Fibroblast of skin of right biceps (primary cell): Measurements from ENCODE around the gene MEOX1.
A peak's percentile ranks its signal among the peaks of the same experiment; 100 is the strongest.

Experiments used
- DNase-seq: peaks from one replicate; pipeline ENCODE4 v3.0.0-alpha.2; 2013

Gene MEOX1

DNA sequence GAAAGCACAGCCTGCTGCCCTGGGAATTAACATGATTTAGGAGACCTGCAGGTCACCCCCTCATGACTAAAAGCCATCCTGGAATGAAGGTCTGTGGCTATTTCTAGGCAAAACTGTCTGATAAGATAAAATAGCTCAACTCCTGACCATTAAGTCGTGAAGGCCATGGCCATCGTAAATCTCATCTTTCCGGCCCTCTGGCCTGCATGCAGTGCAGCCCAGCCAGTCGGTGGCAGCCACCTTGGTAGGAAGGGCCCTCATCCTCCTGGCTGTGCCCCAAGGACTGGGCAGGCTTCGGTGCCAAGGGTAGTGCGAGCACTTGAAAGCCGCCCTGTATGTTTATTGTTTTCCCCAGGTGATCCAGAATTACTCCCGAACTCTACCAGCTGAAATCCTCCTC, 18.2 kb upstream of the MEOX1 start:
- no peak for DNase-seq

DNA sequence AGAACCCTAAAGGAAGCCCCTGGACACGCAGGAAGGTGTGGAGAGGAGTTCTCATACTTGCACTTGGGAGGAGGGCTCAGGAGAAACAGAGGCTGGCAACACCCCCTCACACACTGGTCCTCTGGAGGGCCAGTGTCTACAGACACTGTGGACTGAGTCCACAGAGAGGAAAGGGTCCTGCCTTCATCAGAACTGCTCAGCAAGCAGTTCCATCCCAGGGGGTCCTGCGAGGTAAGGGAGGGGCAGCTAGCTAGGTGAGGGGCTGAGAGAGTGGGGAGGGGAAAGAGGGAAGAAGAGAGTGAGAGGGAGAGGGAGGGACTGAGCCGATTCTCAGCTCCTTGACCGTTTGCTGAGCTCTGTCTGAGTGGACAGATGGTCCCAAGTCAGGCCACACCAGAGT, 17.7 kb upstream of the MEOX1 start:
- DNase-seq = no peak

DNA sequence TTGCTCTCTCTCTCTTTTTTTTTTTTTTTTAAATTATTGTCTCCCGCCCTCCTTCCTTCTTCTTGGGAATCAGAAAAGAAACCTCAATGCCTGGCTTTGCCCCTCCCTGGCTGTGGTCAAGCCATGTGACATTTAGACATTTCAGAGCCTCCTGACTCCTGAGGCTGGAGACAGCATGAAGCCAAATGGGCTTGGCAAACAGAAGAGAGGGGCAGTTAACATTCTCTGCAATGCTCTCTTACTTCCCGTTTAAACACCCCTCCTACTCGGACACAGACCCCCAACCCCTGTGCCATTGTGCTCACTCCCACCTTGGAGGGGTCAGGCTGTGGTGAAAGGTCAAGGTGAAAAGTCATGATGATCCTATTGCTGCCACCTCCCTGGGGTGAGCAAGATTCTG, 14.7 kb upstream of the MEOX1 start:
- DNase-seq = no peak

DNA sequence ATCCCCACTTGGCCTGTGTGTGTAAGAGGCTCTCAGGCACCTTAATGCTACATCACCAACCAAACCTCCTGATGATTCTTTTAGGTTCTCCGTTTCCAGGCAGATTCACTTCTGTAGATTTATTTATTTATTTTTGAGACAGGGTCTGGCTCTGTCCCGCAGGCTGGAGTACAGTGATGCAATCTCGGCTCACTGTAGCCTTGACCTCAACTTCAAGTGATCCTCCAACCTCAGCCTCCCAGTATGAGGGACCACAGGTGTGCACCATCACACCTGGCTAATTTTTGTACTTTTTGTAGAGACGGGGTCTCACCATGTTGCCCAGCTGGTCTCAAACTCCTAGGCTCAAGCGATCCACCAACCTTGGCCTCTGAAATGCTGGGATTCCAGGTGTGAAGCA, 12.7 kb upstream of the MEOX1 start:
- DNase-seq = no peak

DNA sequence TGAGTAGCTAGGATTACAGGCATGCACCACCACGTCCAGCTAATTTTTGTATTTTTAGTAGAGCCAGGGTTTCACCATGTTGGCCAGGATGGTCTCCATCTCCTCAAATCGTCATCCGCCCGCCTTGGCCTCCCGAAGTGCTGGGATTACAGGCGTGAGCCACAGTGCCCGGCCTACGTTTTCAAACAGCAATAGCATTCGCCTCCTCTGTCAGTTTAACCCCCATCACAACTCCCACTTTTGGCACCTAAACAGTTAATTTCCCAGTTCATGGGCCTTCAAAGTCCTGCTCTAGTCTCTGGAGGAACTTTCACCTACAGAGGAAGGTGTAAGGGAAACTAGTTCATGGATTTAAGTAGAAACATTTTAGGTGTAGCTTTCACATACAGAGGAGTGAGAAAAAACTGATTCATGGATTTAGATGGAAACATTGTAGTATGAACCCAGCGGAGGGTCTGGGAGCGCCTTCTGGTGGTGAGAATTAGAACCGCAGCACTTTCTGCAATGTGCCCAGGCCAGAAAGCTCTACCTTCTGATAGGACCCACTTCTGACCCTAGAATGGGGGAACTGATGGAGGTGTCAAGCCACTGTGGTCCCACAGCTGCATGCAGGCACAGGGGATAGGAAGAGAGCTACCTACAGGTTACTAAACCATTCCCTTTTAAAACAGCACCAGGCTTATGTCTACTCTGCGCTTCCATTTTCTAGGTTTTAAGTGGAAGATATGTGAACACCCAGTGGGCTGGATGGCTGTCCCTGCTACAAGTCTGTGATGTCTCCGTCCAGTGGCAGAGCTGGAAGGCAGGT, 12.0 kb upstream of the MEOX1 start:
- DNase-seq = peak; percentile 56

DNA sequence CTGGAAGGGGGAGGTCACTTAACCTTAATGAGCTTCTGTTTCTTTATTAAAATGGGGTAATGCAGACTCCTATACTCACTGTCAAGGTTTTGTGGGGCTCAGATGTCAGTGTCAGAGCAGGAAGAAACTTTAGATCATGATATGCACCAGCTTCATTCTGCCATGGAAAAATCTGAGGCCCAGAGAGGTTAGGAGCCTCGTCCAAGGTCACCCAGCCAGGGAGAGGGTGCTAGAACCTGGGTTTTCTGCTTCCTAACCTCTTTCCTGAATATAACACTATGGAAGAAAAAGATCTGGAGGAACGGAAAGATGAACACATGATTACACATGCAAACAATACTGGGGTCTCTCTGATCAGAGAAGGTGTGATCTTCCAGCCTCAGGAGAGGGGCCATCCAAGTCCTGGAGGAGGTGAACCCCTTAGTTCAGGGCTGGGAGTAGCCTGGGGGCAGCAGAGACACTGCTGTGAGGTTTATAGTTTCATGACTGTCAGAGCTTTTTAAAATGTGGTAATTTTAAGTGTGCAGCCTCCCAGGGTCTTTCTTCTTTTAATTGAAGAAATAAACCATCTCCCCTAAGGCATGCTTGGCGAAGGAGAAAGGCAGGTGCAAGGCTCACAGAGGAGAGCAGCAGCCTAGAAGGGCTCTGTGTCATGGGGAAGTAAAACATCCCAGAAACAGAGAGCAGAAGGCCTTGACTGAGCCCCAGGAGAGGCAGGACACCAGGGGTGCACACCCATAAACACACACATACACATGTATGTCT, 10.2 kb upstream of the MEOX1 start:
- DNase-seq = no peak

DNA sequence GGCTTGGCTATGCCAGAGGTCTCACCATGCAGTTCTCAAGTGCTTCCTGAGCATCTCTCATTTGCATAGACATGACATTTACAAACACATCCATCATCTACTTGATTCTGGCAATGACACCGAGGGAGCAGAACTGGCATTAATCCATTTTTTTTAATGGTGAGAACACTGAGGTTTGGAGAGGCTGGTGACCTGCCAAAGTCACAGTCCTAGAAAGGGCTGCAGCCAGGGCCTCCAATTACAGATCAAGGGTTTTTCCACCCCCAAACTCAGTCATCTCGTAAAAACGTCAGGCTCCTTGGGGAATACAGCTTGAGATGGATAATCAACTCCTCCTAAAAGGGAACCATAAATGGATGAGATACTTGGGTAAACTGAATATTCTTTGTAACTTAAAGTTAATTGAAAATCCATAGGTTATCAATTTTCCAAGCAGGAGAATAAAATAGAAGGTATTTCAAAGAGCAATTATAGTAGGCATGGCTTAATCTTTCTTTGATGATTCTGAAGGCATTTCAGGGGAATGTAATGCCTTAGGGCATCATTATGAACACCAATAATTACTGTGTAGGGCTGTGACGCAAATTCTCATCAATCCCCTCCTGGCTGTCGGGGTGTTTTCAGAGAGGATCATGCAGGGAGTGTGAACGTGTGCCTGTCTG, 9.4 kb upstream of the MEOX1 start:
- peak; percentile 67 for DNase-seq

DNA sequence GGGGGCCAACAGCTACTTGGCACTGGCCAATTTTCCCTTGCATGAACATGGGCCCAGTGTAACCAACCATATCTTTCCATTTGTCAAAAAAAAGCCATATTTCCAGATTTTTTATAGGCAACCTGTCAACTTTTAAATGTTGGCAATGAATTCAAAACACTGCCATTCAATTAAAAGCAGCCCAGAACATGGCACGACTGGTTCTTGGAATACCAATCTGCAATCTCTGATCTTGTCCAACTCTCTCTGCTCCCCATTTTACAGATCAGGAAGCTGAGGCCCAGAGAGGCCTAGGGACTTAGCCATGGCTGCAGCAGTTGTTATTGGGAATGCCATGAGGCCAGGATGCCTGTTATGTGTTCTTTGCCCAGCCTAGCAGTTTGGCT, 8.9 kb upstream of the MEOX1 start:
- no peak for DNase-seq

DNA sequence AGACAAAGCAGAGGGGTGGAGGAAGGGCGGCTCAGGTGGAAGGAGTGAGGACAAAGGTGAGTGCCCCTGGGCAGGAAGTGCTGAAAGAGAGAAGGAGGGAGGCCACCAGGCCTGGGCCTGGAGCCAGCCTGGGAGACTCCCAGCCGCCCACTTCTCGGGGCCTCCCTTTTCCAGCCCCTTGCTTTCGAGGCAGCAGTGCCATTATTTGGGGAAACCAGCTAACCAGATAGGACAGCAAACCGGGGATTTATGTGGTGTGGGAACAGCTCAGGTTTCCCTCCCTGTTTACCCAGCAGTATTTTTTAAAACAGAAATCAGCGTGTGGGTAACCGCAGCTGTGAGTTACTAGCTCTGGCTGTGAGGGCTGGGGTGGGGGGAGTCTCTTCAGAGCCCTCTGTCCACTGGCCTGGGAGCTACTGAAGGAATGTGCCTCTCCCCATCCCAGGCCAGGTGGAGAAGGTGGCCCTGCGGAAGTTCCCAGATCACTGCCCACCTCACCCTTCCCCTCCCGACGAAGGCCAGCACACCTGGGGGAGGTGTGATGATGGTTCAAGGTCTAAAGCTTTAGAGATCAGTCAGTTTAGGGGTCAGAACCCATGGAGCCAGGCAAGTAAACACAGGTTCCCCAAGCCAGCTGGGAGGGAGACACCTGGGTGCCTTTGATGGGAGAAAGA, 8.4 kb upstream of the MEOX1 start:
- DNase-seq = peak; percentile 46

DNA sequence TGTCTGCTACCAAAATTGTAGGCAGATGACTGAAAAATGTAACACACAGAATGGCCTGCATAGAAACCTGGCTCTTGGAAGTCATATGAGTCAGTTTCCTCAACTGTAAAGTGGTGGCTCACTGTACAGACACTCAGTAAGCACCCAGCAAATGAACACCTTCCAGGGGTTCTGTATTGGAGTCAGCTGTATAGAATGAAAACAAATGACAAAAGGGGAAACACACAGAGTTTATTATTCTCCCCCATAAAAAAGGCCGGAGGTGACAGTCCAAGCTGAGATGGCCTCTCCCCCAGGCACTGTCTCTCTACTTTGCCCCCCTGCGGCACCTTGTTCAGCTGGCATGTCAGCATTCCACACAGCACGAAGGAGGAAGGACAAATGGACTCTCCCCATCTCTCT, 6.2 kb upstream of the MEOX1 start:
- peak; percentile 72 for DNase-seq

DNA sequence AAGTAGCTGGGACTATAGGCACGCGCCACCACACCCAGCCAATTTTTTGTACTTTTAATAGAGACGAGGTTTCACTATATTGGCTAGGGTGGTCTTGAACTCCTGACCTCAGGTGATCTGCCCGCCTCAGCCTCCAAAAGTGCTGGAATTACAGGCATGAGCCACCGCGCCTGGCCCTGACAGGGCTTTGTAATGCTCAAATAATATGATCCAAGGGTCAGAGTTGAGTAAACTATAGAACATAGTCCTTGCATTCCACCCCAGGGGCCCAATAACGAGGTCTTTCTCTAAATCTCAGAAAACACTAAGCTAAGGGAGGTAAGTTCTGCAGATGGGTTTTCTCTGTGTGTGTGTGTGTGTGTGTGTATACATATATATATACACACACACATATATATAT, 5.8 kb upstream of the MEOX1 start:
- DNase-seq = no peak

DNA sequence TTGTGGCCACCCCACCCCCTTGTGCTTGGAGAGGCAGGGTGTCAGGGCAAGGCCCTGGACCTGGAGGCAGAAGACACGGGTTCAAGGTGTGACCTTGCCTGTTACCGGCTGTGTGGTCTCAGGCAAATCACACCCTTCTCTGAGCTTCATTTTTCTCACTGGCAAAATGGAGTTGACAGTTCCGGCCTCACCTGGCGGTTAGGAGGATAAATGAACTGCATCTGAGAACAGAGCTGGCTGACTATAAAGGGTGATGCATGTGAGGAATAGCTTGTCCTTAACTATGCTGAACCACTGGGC, 4.2 kb upstream of the MEOX1 start:
- DNase-seq = no peak

DNA sequence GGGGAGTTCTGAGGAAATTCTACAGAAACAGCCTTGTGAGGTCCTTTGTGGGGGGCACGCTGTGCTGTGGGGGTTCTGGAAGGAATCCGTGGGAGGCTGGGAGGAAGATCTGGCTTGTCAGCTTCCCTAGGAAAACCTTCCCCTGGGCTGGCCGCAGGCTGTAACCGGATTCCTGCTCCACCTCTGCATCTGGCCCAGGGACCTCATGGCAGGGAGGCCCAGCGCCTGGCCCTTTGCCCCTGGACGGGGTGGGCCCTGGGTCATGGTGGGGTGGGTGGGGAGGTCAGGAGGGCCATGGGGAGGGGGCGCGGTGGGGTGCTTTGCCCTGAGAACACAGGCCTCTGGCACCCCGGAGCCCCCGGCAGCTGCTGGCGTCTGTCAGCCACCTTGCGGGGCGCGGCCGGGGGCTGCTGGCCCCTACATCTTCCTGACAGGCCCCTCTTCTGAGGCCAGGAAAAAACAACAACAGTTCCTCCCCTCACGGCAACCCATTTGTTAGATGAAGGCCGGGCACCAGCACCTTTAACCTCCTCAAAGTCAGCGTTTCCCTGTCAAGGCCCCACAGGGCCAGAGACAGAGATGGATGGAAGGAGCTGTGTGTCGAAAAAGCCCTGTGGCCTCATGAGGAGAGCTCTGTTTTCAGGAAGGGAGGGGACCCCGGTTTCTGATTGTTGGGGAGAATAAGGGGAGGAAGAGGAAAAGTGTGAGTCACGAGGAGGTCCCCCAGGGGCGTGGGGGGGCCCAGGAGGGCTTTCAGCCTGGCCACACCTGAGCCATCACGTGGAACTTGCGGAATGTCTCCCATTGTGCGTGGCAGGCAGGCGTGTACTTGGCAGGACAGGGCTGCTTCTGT, 3.6 kb upstream of the MEOX1 start:
- no peak for DNase-seq

DNA sequence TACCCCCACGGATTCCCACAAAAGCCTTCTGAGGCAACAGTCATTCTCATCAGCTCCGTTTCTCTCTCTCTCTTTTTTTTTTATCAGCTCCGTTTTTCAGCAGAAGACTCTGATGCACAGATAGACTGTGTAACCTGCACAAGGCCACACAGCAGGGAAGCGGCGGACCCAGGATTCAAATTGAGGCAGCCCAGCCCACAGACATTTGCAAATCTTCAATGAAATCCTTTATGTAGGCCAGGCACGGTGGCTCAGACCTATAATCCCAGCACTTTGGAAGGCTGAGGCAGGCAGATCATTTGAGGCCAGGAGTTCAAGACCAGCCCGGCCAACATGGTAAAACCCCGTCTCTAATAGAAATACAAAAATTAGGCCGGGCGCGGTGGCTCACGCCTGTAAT, 2.4 kb upstream of the MEOX1 start:
- no peak for DNase-seq

DNA sequence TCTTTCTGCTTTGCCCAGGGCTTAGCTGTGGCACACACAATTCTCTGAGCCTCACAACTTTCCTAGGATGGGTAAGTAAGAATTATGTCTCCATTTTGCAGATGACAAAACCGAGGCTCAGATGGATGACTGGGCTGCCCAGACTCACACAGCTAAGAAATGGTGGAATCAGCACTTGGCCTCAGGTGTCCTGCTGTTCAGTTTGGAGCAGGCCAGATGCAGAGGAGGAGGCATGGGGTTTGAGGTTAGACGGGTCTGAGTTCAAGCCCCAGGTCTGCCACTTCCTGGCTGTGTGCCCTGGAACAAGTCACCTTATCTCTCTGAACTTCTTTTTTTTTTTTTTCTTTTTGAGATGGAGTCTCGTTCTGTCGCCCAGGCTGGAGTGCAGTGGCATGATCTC, 1.7 kb upstream of the MEOX1 start:
- no peak for DNase-seq

DNA sequence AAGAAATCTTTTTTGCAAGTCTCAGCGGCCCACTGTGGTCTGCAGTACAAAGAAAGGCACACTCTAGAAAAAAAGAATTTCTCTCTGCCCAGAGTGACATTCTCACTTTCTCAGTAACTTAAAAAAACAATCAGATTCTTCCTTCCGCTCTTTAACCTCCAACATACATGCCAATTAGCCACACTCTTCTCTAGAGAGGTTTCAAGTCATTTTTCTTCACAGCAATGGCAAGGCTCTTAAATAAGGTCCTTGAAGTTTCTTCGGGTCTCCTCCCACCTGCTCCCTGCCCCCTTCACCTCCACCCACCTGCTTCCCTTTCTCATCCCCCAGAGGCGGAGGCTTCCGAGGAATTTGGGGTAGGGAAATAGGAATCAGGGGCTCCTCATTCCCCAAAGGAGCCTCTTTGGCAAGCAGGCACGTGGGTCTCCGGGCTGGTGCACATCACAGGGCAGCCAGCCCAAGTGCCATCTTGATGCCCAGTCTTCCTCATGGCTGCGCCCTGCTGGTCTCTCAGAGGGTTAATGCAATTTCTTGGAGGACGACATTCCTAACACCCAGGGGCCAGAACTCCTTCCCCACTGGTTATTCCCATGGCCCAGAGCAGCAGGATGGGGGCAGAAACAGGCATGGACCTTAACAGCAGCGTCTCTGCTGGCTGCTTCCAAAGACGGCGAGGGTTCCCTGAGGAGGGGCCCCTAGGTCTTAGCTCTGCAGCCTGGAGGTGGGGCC, 855 bp upstream of the MEOX1 start:
- no peak for DNase-seq

DNA sequence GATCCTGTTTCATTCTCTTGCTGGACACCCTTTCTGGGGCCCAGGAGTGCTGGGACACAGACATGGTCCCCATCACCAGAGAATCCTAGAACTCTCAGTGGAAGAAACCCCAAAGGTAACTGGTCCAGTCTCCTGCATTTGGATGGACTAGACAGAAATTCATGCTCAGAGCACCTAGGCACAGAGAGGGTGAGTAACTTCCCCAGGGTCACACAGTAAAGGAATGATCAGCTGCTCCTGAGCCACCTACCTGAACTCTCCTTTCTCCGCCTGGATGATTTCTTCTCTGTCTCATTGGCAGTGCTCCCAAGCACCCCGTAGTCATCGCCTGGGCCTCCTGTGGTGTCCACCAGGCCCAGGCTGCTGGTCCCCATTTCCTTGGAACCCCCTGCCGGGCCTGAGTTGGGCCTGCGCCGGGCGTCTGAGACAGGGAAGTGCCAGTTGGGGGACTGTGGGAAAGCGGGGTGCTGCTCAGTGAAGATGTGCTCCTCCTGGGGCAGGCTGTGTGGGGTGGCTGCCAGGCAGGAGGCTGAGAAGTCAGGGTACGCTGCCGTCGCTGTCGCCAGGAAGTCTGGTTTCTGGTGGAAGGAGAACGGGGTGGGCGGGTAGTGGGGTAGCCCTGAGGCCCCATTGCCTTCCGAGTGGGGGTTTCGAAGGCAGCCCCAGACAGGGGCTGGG, 767 bp downstream of the MEOX1 start:
- DNase-seq = no peak

DNA sequence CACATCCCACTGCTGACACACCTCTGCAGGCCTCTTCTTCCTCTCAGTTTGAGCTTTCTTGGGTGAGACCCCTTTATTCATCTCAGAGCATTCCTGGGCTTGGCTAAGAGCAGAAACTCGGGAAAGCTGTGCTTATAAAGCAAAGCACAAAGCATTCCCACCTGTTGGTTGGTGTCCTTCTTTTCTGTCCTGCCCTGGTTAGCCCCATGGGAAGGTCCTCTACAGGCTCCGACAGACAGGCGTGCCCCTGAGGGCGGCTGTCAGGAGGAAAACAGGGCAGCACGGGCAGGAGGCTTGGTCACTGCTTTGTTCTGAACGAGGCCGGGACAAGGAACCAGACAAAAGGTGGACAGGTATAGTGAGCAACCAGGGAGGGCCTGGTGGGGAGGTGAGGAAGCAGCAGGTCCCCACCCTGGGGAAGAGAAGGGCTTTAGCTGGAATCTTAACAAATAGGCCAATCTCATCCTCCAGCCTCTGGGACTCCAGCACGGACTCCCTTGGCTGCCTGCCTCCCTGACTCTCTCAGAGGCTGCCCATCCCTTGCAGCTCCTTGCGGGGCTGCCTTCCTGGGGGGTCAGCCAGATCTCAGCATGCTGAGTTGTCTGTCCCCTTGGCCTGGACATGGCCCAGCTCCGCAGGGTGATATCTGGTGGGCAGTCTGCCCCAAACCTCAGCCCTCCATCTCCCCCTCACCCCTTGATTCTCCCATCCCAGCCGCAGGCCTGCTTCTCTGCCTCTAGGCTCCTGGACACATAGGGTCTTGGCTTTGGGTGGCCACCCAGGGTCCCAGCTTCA, 1.7 kb downstream of the MEOX1 start:
- DNase-seq = no peak

DNA sequence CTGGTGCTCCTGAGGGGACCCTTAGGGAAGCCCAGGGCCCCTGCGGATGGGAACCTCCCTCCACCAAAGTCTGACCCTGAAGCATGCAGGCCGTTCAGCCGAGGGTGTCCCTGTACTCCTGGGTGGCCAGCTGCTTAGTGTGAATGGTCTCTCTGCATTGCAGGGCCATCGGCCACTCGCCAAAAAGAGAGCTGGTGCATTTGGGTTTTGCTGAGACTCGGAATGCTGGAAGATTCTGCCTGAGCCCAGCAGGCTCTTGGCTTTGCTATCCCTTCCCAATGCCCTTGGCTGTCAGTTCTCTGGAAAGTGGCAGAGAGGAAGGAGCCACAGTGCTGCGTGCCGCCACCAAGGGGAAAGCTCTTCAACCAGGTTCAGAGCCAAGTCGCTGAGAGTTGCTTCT, 2.8 kb downstream of the MEOX1 start:
- no peak for DNase-seq

DNA sequence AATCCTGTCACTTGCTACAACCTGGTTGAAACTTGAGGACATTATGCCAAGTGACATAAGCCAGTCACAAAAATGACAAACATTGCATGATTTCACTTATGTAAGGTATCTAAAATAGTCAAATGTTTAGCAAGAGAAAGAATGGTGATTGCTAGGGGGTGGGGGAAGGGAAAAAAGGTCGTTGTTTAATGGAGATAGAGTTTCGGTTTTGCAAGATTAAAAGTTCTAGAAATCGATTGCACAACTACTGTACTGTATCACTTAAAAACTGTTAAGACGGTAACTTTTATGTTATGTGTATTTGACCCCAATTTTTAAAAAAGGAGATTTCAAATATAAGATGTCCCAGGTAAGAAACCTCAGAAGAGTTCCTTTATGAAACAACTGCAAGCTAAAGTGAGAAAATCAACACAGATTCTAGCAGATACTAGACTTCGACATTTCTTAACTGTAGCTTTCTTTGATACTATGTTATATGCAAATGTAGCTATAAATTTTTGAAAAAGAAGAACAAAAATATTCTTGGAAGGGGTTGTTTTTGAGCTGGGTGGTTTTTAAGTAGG, 5.9 kb downstream of the MEOX1 start:
- DNase-seq = no peak
